Measurements from ENCODE around the gene HLA-DMA. TPM values are rescaled to one million over a fixed set of nuclear protein-coding genes. Genes with fewer than 3 reads are reported as not detected.

HLA-DMA gene
- total and polyA plus RNA-seq, 9 of the 15 experiments (the other 6 are each of a cell fraction or from before 2014, with no cell fraction given): 0.13 to 0.83 (median 0.51) TPM

DNA sequence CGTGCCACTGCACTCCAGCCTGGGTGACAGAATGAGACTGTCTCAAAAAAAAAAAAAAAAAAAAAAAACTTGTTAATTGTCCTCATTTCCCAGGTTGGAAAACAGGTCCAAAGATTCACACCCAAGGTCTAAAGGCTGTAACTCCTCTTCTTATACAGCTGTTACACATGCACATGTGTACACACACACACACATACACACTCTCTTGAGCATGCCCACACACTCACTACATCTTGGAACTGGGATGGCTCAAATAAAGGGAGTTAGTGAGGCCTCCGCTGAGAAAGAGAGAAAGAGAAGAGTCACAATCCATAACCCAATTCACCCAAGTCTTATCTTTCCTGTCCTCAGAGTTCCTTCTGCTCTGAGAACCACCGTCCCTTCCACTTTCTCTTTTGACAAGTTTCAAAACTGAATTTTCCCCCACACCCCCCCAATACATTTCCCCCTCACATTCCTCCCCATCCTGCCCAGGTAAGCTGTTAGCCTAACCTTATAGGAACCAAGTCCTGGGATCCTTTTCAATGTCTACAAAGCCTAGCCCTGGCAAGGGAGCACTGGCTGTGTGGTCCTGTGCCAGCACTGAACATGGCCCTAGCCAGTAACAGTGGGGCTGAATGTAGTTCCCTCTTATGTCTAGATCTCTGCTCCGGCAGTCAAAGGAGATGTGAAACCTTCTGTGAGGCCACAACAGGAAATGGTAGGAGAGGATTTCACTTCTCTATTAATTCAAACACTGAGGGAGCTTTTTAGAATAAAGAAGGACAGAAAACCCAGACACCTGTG, 8.8 kb downstream of the HLA-DMA start:
- no peaks in the 10 kb centered on the region for H3K4me1 ChIP-seq (replicated peaks in 1 of 2; ENCODE audit: control insufficient read depth in 2 of 2, insufficient read depth in 2 of 2, low read length in 2 of 2)
- no peak overlapping the region for H3K27ac ChIP-seq (ENCODE audit: extremely low read depth, low read depth, low read length)
- H3K9me1 ChIP-seq (ENCODE audit: control insufficient read depth, insufficient read depth, low read length): no peaks in the 10 kb centered on the region
- no peaks in the 10 kb centered on the region for H3K36me3 ChIP-seq (ENCODE audit: control insufficient read depth, insufficient read depth, low read length)
- no peak overlapping the region for H2AFZ ChIP-seq (ENCODE audit: low read depth, low read length)
- no peaks in the 10 kb centered on the region for H3K9me3 ChIP-seq (replicated peaks; ENCODE audit: control insufficient read depth, insufficient read depth, low read depth, low read length)
- in situ Hi-C loops (cut with MboI) (no loop called here), intact Hi-C loops (cut with micrococcal nuclease) (no loop called here)
- no peaks in the 10 kb centered on the region for H4K20me1 ChIP-seq (replicated peaks; ENCODE audit: control insufficient read depth, insufficient read depth, low read length)
- WGBS (ENCODE audit: insufficient coverage, low coverage, missing lambda C conversion rate): 12% methylated on average over 4 of the region's 4 CpGs
- H3K9ac ChIP-seq (ENCODE audit: insufficient read depth in 1 of 2, low read depth in 2 of 2, low read length in 2 of 2): no peak overlapping the region
- no TSS peak for BruUV-seq (replicated peaks)
- no peak overlapping the region for H3K4me3 ChIP-seq
- no peak overlapping the region for H3K4me2 ChIP-seq (ENCODE audit: insufficient read depth, low read length)
- ChIA-PET CTCF (ENCODE audit: low intra/inter-chr PET ratio) (interaction anchor here (1.3 kb wide), 1 partner anchor 58 kb away, joined by 4 read pairs; no protein-coding TSS in a partner anchor), POLR2A (interaction anchor here (1.2 to 2.2 kb wide), 4 partner anchors 9 to 38 kb away, joined by 3 to 7 read pairs (median 6); partner anchors contain the start of gene HLA-DMA)
- H3K79me2 ChIP-seq (ENCODE audit: control insufficient read depth, insufficient read depth, low read length): no peaks in the 10 kb centered on the region
- ATAC-seq (no peak), FAIRE-seq (no peak), DNase-seq (ENCODE audit: extremely low read depth in 1 of 4, low spot score in 3 of 4) (no peak)
- peaks cover 13 to 24% of the 10 kb centered on the region in 2 experiments for H3K27me3 ChIP-seq (ENCODE audit: control insufficient read depth in 2 of 2, insufficient read depth in 2 of 2, low read length in 2 of 2)
- TF ChIP-seq, protein P1, sequence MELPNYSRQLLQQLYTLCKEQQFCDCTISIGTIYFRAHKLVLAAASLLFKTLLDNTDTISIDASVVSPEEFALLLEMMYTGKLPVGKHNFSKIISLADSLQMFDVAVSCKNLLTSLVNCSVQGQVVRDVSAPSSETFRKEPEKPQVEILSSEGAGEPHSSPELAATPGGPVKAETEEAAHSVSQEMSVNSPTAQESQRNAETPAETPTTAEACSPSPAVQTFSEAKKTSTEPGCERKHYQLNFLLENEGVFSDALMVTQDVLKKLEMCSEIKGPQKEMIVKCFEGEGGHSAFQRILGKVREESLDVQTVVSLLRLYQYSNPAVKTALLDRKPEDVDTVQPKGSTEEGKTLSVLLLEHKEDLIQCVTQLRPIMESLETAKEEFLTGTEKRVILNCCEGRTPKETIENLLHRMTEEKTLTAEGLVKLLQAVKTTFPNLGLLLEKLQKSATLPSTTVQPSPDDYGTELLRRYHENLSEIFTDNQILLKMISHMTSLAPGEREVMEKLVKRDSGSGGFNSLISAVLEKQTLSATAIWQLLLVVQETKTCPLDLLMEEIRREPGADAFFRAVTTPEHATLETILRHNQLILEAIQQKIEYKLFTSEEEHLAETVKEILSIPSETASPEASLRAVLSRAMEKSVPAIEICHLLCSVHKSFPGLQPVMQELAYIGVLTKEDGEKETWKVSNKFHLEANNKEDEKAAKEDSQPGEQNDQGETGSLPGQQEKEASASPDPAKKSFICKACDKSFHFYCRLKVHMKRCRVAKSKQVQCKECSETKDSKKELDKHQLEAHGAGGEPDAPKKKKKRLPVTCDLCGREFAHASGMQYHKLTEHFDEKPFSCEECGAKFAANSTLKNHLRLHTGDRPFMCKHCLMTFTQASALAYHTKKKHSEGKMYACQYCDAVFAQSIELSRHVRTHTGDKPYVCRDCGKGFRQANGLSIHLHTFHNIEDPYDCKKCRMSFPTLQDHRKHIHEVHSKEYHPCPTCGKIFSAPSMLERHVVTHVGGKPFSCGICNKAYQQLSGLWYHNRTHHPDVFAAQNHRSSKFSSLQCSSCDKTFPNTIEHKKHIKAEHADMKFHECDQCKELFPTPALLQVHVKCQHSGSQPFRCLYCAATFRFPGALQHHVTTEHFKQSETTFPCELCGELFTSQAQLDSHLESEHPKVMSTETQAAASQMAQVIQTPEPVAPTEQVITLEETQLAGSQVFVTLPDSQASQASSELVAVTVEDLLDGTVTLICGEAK (IDR thresholded peaks at IDR 0.05): no peak
- TF ChIP-seq, protein P1 (CRISPR knock-in tag; IDR thresholded peaks at IDR 0.05): no peak
- no peak for TF ChIP-seq NUFIP1 (IDR thresholded peaks at IDR 0.05; ENCODE audit: partially characterized antibody)
- TF ChIP-seq FOXM1 (IDR thresholded peaks at IDR 0.05; ENCODE audit: low read depth): no peak
- TF ChIP-seq FOXM1 (CRISPR knock-in tag; IDR thresholded peaks at IDR 0.05; ENCODE audit: low read depth): no peak
- TF ChIP-seq FOXP1 (CRISPR knock-in tag; IDR thresholded peaks at IDR 0.05): no peak
- no peak for TF ChIP-seq CREB1 (IDR thresholded peaks at IDR 0.05)
- TF ChIP-seq CREB1 (CRISPR knock-in tag; IDR thresholded peaks at IDR 0.05): no peak
- no peak for TF ChIP-seq ZNF174 (CRISPR knock-in tag; IDR thresholded peaks at IDR 0.05)
- no peak for TF ChIP-seq WHSC1 (IDR thresholded peaks at IDR 0.05; ENCODE audit: low read length)
- no peak for TF ChIP-seq ERF (CRISPR knock-in tag; IDR thresholded peaks at IDR 0.05)
- no peak for TF ChIP-seq RBM39 (optimal IDR thresholded peaks at IDR 0.05; ENCODE audit: low read depth, low read length)
- TF ChIP-seq CBFA2T2 (conservative IDR thresholded peaks at IDR 0.05): no peak
- no peak for TF ChIP-seq PTRF (tag; IDR thresholded peaks at IDR 0.05)

All from K562 (cell line).